ENCODE data around the gene SCN7A.
"Not testable (repeated sequence)": the region's sequence is repeated elsewhere in the genome, so short reads cannot be mapped to it uniquely, and the experiment has no call there.

SCN7A gene

GRCh38 chr2:166360426-166360825 lies 133.6 kb downstream of the SCN7A start:
- no peak overlapping the region for H3K4me3 ChIP-seq (ENCODE audit: low read depth, low read length)
- DNase-seq (ENCODE audit: low read depth) = no peak
- in situ Hi-C loops (cut with HindIII; ENCODE audit: low sequenced_read_pairs) = no loop called here
- no peak for TF ChIP-seq CTCF (IDR thresholded peaks at IDR 0.05; ENCODE audit: low read depth, low read length, missing control alignments)

- H3K4me3 ChIP-seq (ENCODE audit: low read depth, low read length); in situ Hi-C loops (cut with HindIII; ENCODE audit: low sequenced_read_pairs); DNase-seq (ENCODE audit: low read depth): not testable (repeated sequence)
These were observed 136.1 kb downstream of the SCN7A start for GRCh38 chr2:166357950-166358321.

- no peak overlapping the region for H3K4me3 ChIP-seq (ENCODE audit: low read depth, low read length)
- TF ChIP-seq CTCF (IDR thresholded peaks at IDR 0.05; ENCODE audit: low read depth, low read length, missing control alignments) = no peak
- in situ Hi-C loops (cut with HindIII; ENCODE audit: low sequenced_read_pairs) = no loop called here
- DNase-seq (ENCODE audit: low read depth) = no peak
These were observed 136.7 kb downstream of the SCN7A start for GRCh38 chr2:166357068-166357949.
